GM12891 (cell line): ENCODE measurements around the gene GRM8.

ENCODE experiments used
- POLR2AphosphoS5 ChIP-seq: IDR thresholded peaks from 2 replicates; pipeline ENCODE4 v1.6.1; 2011; ENCODE audit warnings: low read depth, low read length, control low read depth
- POU2F2 ChIP-seq: IDR thresholded peaks from 2 replicates; pipeline ENCODE4 v1.6.1; 2011; ENCODE audit warnings: low read depth, mild to moderate bottlenecking, control low read depth, low read length, moderate library complexity

DNA sequence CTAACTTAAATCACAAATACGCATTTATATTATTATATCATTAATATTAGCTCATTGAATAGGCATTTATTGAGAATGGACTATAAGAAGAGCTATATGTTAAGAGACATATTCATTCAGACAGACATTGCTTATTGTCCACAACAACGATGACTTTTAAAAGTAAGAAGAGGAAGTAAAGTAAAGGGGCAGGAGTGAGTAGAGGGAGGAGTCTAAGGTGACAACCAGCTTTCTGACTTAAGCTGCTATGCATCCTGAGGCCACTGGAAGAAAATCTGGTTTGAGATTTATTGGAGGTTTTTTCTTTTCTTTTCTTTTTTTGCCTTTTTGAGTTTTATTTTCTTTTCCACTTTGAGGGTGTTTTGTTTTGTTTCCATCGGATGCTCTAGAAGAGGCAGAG is 723.5 kb downstream of the GRM8 start:
- TF ChIP-seq POU2F2 = no peak
- no peak for TF ChIP-seq POLR2AphosphoS5
